ENCODE data around the gene MSTN.

Gene MSTN

DNA sequence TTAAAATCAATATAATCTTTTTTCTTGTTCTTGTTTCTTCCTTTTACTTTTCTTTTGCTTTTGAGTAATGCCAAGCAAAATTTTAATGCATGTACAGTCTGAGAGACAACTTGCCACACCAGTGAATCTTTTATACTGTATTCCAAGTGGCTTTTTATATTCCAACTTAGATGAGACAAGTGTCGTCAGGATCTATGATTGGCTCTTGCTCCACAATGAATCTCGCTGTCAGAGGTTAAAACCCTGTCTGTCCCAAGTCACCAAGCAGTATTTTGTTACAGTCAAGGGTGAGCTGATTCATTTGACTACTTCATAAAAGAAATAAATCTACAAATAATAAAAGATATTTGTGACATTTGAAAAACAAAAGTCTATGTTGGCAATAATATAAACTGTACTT is at the start of gene MSTN:
MSTN (minus strand) TSS at position 129 of the 400 bp plus-strand sequence. CDS start 133 bp downstream, outside the sequence.
- no peak within 1 kb of the TSS for H3K4me3 ChIP-seq (ENCODE audit: low read depth, low read length)
- no peak for DNase-seq (ENCODE audit: low read depth, low spot score)
- ChIA-PET CTCF (interaction anchor here (1.5 to 2.4 kb wide), 2 partner anchors 9 to 264 kb away, joined by 5 to 9 read pairs; no protein-coding TSS in a partner anchor), POLR2A (no interaction called here)
- TF ChIP-seq, protein P1, sequence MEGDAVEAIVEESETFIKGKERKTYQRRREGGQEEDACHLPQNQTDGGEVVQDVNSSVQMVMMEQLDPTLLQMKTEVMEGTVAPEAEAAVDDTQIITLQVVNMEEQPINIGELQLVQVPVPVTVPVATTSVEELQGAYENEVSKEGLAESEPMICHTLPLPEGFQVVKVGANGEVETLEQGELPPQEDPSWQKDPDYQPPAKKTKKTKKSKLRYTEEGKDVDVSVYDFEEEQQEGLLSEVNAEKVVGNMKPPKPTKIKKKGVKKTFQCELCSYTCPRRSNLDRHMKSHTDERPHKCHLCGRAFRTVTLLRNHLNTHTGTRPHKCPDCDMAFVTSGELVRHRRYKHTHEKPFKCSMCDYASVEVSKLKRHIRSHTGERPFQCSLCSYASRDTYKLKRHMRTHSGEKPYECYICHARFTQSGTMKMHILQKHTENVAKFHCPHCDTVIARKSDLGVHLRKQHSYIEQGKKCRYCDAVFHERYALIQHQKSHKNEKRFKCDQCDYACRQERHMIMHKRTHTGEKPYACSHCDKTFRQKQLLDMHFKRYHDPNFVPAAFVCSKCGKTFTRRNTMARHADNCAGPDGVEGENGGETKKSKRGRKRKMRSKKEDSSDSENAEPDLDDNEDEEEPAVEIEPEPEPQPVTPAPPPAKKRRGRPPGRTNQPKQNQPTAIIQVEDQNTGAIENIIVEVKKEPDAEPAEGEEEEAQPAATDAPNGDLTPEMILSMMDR (IDR thresholded peaks at IDR 0.05; ENCODE audit: insufficient read depth, low read length, missing control alignments), result no peak

DNA sequence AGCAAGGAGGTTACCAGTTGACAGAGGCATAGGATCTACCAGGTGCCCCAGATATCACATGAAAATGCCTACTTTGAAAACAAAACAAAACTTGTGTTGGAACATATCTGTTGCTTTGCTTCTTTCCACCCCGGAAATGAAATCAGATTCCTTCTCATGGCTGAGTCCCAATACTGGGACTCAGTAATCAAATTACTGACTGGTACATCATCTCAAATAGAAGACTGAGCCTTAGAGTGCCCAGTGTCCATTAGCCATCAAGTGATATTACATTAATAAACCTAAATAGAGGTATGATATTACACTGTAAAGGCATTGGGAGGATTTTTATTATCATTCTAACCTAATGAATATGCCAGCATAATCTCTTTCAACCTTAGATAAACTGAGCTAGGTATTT is 48.6 kb upstream of the MSTN start:
- TF ChIP-seq, protein P1 (IDR thresholded peaks at IDR 0.05; ENCODE audit: insufficient read depth, low read length, missing control alignments), result no peak
- ChIA-PET POLR2A (no interaction called here), CTCF (interaction anchor here (1.0 to 1.6 kb wide), 2 partner anchors 9 to 23 kb away, joined by 3 to 4 read pairs; no protein-coding TSS in a partner anchor)
- H3K4me3 ChIP-seq (ENCODE audit: low read depth, low read length), result no peak overlapping the region
- no peak for DNase-seq (ENCODE audit: low read depth, low spot score)

DNA sequence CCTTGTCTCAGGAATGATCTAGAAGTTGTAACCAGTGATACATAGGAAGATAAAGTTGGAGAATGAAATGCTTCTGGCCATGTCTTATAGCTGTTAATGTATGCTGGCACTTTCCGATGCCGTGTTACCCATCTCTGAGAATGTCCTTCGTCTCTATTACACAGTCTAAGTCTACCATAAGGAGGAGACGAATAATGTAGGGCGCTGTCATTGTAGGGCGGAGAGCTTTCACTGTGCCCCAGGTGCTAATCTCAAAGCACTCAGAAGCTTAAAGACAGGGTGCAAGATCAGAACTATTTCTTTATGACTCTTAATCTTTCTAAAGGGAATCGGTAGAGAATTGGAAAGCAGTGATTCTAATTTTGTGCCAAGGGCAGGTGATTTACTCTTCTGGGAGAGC is 48.2 kb upstream of the MSTN start:
- CTCF ChIA-PET, result interaction anchor here (0.5 to 1.6 kb wide), 3 partner anchors 10 to 100 kb away, joined by 3 to 4 read pairs (median 3); no protein-coding TSS in a partner anchor

DNA sequence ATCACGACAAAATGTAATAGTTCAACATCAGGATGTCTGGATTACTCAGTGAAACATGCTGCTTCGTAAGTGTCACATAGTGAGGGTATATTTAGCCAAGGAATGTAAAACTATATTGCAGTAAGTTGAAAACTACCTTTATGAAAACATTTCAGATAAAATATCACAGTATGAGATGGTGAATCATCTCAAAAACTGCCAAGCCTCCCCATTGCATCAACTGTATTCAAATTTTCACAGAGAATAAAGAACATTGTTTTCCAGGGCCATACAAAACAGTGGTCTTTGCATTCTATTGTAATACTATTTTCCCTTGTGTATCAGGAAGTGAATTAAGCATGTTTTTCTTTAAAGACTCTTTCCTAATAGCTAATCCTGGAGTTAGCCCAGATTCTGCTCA is 47.6 kb upstream of the MSTN start:
- TF ChIP-seq, protein P1 (IDR thresholded peaks at IDR 0.05; ENCODE audit: insufficient read depth, low read length, missing control alignments), result no peak
- ChIA-PET POLR2A (no interaction called here), CTCF (interaction anchor here (0.5 kb wide), 1 partner anchor 99 kb away, joined by 3 read pairs; no protein-coding TSS in a partner anchor)
- no peak overlapping the region for H3K4me3 ChIP-seq (ENCODE audit: low read depth, low read length)
- no peak for DNase-seq (ENCODE audit: low read depth, low spot score)

More for the DNA sequence above, 48.2 kb upstream of the MSTN start:
- no peak for DNase-seq (ENCODE audit: low read depth, low spot score)
- TF ChIP-seq, protein P1 (IDR thresholded peaks at IDR 0.05; ENCODE audit: insufficient read depth, low read length, missing control alignments), result no peak
- no peak overlapping the region for H3K4me3 ChIP-seq (ENCODE audit: low read depth, low read length)
- POLR2A ChIA-PET, result no interaction called here

DNA sequence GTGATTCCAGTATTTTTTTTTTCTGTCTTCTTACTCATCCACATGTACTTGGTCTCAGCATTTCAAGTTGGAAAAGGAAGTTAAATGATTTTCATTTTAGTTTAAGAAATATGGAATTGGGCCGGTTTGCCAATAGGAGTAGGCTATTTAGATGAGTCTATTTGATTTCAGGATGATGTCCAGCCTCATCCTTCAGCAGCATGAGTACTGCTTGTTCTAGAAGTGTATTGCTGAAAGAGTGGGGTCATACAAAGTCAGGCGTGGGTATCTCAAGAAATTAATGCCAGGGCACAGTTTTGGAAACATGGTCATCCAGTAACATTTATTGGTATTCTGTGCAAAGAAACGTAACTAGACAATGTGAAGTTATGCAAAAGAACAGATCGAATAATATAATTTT is 44.9 kb upstream of the MSTN start:
- no peak overlapping the region for H3K4me3 ChIP-seq (ENCODE audit: low read depth, low read length)
- TF ChIP-seq, protein P1 (IDR thresholded peaks at IDR 0.05; ENCODE audit: insufficient read depth, low read length, missing control alignments), result no peak
- ChIA-PET CTCF (no interaction called here), POLR2A (no interaction called here)
- no peak for DNase-seq (ENCODE audit: low read depth, low spot score)

DNA sequence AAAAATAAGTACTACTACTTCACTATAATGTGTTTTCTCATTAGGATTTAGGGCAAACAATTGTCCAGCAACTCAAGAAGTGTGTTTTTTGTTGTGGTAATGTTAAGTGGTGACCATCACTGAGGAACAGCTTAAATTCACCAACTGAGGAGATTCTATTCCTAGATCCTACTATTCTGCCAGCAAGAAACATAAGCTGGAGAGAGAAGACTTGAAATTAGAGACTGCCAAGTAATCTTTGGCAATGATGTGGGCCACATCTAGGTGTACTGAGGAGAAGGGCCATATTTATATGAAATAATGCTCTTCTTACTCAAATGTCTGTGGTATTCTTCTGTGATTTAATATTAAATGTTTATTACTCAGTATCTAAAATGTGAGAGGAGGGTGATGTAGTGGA is 44.3 kb upstream of the MSTN start:
- TF ChIP-seq, protein P1 (IDR thresholded peaks at IDR 0.05; ENCODE audit: insufficient read depth, low read length, missing control alignments), result no peak
- DNase-seq (ENCODE audit: low read depth, low spot score), result no peak
- CTCF ChIA-PET, result no interaction called here
- POLR2A ChIA-PET, result no interaction called here
- H3K4me3 ChIP-seq (ENCODE audit: low read depth, low read length), result no peak overlapping the region

Measured in AG04449 (cell line).